Measurements from ENCODE around the gene SPNS3. TPM values are rescaled to one million over a fixed set of nuclear protein-coding genes. Genes with fewer than 3 reads are reported as not detected.

Gene SPNS3
- total and polyA plus RNA-seq, 9 of the 15 experiments (the other 6 are each of a cell fraction or from before 2014, with no cell fraction given): not detected

- Histone ChIP-seq H3K9ac (ENCODE audit: insufficient read depth in 1 of 2, low read depth in 2 of 2, low read length in 2 of 2) (no peak overlapping the region), H3K27ac (ENCODE audit: extremely low read depth, low read depth, low read length) (no peak overlapping the region), H2AFZ (ENCODE audit: low read depth, low read length) (no peak overlapping the region), H3K36me3 (ENCODE audit: control insufficient read depth, insufficient read depth, low read length) (no peaks in the 10 kb centered on the region), H3K79me2 (ENCODE audit: control insufficient read depth, insufficient read depth, low read length) (no peaks in the 10 kb centered on the region), H3K27me3 (ENCODE audit: control insufficient read depth in 2 of 2, insufficient read depth in 2 of 2, low read length in 2 of 2) (peaks cover 0 to 6% of the 10 kb centered on the region in 2 experiments; a peak in 1 of 5 replicates), H3K9me1 (ENCODE audit: control insufficient read depth, insufficient read depth, low read length) (no peaks in the 10 kb centered on the region), H3K4me2 (ENCODE audit: insufficient read depth, low read length) (no peak overlapping the region), H3K9me3 (replicated peaks; ENCODE audit: control insufficient read depth, insufficient read depth, low read depth, low read length) (no peaks in the 10 kb centered on the region), H3K4me3 (no peak overlapping the region), H3K4me1 (replicated peaks in 1 of 2; ENCODE audit: control insufficient read depth in 2 of 2, insufficient read depth in 2 of 2, low read length in 2 of 2) (no peaks in the 10 kb centered on the region; a peak in 1 of 5 replicates), H4K20me1 (replicated peaks; ENCODE audit: control insufficient read depth, insufficient read depth, low read length) (no peaks in the 10 kb centered on the region)
- WGBS (ENCODE audit: insufficient coverage, low coverage, missing lambda C conversion rate): 0% methylated on average over 7 of the region's 7 CpGs
- intact Hi-C loops (cut with micrococcal nuclease): loop anchor here (5.0 kb wide), 1 partner anchor 122 kb away; no protein-coding TSS in a partner anchor
- peak; percentile 94 for FAIRE-seq
- ChIA-PET CTCF (ENCODE audit: low intra/inter-chr PET ratio) (interaction anchor here (0.7 kb wide), 1 partner anchor 221 kb away, joined by 3 read pairs; no protein-coding TSS in a partner anchor), POLR2A (no interaction called here)
- peak; percentile 92 for ATAC-seq
- in situ Hi-C loops (cut with MboI): no loop called here
- peak; percentile 68 to 74 (median 70) for DNase-seq (ENCODE audit: extremely low read depth in 1 of 4, low spot score in 3 of 4)
- no TSS peak for BruUV-seq (replicated peaks)
- TF ChIP-seq, protein P1, sequence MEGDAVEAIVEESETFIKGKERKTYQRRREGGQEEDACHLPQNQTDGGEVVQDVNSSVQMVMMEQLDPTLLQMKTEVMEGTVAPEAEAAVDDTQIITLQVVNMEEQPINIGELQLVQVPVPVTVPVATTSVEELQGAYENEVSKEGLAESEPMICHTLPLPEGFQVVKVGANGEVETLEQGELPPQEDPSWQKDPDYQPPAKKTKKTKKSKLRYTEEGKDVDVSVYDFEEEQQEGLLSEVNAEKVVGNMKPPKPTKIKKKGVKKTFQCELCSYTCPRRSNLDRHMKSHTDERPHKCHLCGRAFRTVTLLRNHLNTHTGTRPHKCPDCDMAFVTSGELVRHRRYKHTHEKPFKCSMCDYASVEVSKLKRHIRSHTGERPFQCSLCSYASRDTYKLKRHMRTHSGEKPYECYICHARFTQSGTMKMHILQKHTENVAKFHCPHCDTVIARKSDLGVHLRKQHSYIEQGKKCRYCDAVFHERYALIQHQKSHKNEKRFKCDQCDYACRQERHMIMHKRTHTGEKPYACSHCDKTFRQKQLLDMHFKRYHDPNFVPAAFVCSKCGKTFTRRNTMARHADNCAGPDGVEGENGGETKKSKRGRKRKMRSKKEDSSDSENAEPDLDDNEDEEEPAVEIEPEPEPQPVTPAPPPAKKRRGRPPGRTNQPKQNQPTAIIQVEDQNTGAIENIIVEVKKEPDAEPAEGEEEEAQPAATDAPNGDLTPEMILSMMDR (IDR thresholded peaks at IDR 0.05 in 2 of 3, conservative IDR thresholded peaks at IDR 0.05 in 1 of 3; ENCODE audit: insufficient read depth in 2 of 3, low read depth in 1 of 3, low read length in 3 of 3): peak; percentile 77 to 82 (median 78)
- TF ChIP-seq NR2C2 (CRISPR knock-in tag; IDR thresholded peaks at IDR 0.05) (peak; percentile 71; the same call in 1 of the 2 replicates), NR2C2 (tag; IDR thresholded peaks at IDR 0.05) (peak; percentile 85), NR2C1 (IDR thresholded peaks at IDR 0.05) (peak; percentile 81), NR2C1 (tag; IDR thresholded peaks at IDR 0.05) (peak; percentile 78), TCF3 (CRISPR knock-in tag; IDR thresholded peaks at IDR 0.05) (no peak), POLR2H (tag; IDR thresholded peaks at IDR 0.05; ENCODE audit: low read depth) (no peak), RAD21 (CRISPR knock-in tag; conservative IDR thresholded peaks at IDR 0.05 in 1 of 2, IDR thresholded peaks at IDR 0.05 in 1 of 2) (peak; percentile 53 to 78), REST (IDR thresholded peaks at IDR 0.05; ENCODE audit: borderline replicate concordance) (peak; percentile 61; the same call in 1 of the 2 replicates), REST (CRISPR knock-in tag; IDR thresholded peaks at IDR 0.05; ENCODE audit: low read depth) (no peak)
- TF ChIP-seq, protein P2, sequence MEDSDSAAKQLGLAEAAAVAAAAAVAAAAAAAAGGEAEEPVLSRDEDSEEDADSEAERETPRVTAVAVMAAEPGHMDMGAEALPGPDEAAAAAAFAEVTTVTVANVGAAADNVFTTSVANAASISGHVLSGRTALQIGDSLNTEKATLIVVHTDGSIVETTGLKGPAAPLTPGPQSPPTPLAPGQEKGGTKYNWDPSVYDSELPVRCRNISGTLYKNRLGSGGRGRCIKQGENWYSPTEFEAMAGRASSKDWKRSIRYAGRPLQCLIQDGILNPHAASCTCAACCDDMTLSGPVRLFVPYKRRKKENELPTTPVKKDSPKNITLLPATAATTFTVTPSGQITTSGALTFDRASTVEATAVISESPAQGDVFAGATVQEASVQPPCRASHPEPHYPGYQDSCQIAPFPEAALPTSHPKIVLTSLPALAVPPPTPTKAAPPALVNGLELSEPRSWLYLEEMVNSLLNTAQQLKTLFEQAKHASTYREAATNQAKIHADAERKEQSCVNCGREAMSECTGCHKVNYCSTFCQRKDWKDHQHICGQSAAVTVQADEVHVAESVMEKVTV (CRISPR knock-in tag; IDR thresholded peaks at IDR 0.05): peak; percentile 39; the same call in 1 of the 2 replicates
These were observed 13.0 kb upstream of the SPNS3 start for GRCh38 chr17:4420692-4421131.

All from K562 (cell line).